GOT3 (cell line): ENCODE measurements around the gene FBXO24.
A peak's percentile ranks its signal among the peaks of the same experiment; 100 is the strongest.

Experiments used
- DNase-seq: peaks from one replicate; lab custom pipeline; 2025; ENCODE audit warnings: mixed read lengths; lab: John Stamatoyannopoulos, UW

Gene FBXO24

GRCh38 chr7:100623951-100624824, 38.1 kb downstream of the FBXO24 start:
- no peak for DNase-seq

- DNase-seq: no peak
Observed at GRCh38 chr7:100626055-100626454, 39.9 kb downstream of the FBXO24 start.

- DNase-seq: peak; percentile 22
Observed at GRCh38 chr7:100626530-100627237, 40.6 kb downstream of the FBXO24 start.

- no peak for DNase-seq
Observed at GRCh38 chr7:100627238-100627549, 41.1 kb downstream of the FBXO24 start.

GRCh38 chr7:100629117-100629716, 43.1 kb downstream of the FBXO24 start:
- DNase-seq: no peak

GRCh38 chr7:100630066-100630465, 43.9 kb downstream of the FBXO24 start:
- DNase-seq: no peak

GRCh38 chr7:100632951-100633717, 47.0 kb downstream of the FBXO24 start:
- no peak for DNase-seq

- DNase-seq: no peak
Observed at GRCh38 chr7:100639995-100640516, 53.9 kb downstream of the FBXO24 start.

GRCh38 chr7:100640517-100641440, 54.7 kb downstream of the FBXO24 start:
- DNase-seq: no peak

- no peak for DNase-seq
Observed at GRCh38 chr7:100641463-100641859, 55.3 kb downstream of the FBXO24 start, which contains the start of gene TFR2. Gene TFR2 (minus strand): TSS chr7:100641552. CDS start chr7:100641509, 43 bp downstream.

GRCh38 chr7:100641860-100642533, 55.9 kb downstream of the FBXO24 start:
- DNase-seq: no peak

GRCh38 chr7:100642534-100642907, 56.4 kb downstream of the FBXO24 start:
- no peak for DNase-seq

GRCh38 chr7:100649826-100650565, 63.9 kb downstream of the FBXO24 start:
- no peak for DNase-seq
